A673 (cell line): ENCODE measurements around the gene FIS1. TPM values are rescaled to one million over a fixed set of nuclear protein-coding genes. Genes with fewer than 3 reads are reported as not detected.
"Not testable (repeated sequence)": the region's sequence is repeated elsewhere in the genome, so short reads cannot be mapped to it uniquely, and the experiment has no call there.

Source experiments
- BruUV-seq: library from RNA; stranded (reverse); fragments of 400-500 nt; replicated peaks from 2 replicates; lab custom pipeline; 2021; lab: Mats Ljungman, UMichigan
- CTCF ChIA-PET: fragments of 300-600 bp; sonication (Branson Sonifier 250); formaldehyde crosslinking; loops from one replicate; lab custom pipeline; 2022; ENCODE audit warnings: antibody characterized with exemption; lab: Charles Lee
- POLR2A ChIA-PET: fragments of 300-600 bp; sonication (Branson Sonifier 250); formaldehyde crosslinking; loops from one replicate; lab custom pipeline; 2022; ENCODE audit warnings: antibody characterized with exemption; ENCODE audit not compliant: low non-redundant PET; lab: Charles Lee
- DNase-seq: peaks from one replicate; pipeline ENCODE4 v3.0.0-alpha.2; 2015; ENCODE audit warnings: low spot score
- H3K27ac ChIP-seq: fragments of 200-600 bp; sonication (generic); 2 replicates; pipeline ENCODE4 v1.5.1; 2016; ENCODE audit warnings: mixed run types, low read depth, mild to moderate bottlenecking, mixed read lengths, antibody characterized with exemption, low read length; ENCODE audit not compliant: poor library complexity, severe bottlenecking
- H3K27me3 ChIP-seq: fragments of 200-600 bp; sonication (generic); replicated peaks from 2 replicates; pipeline ENCODE4 v1.6.1; 2017; ENCODE audit warnings: mixed run types, low read depth, mild to moderate bottlenecking, mixed read lengths, antibody characterized with exemption, low read length; ENCODE audit not compliant: insufficient read depth, poor library complexity
- H3K36me3 ChIP-seq: fragments of 200-600 bp; sonication (generic); 2 replicates; pipeline ENCODE4 v1.6.1; 2016; ENCODE audit warnings: mixed run types, mild to moderate bottlenecking, mixed read lengths, antibody characterized with exemption, low read length; ENCODE audit not compliant: insufficient read depth, poor library complexity, severe bottlenecking
- H3K4me1 ChIP-seq: fragments of 200-600 bp; sonication (generic); 2 replicates; pipeline ENCODE4 v1.6.1; 2017; ENCODE audit warnings: mixed run types, mild to moderate bottlenecking, mixed read lengths, antibody characterized with exemption, low read length; ENCODE audit not compliant: insufficient read depth, poor library complexity, severe bottlenecking
- H3K4me3 ChIP-seq: fragments of 200-600 bp; sonication (generic); 2 replicates; pipeline ENCODE4 v1.5.1; 2016; ENCODE audit warnings: low read depth, mixed run types, mild to moderate bottlenecking, mixed read lengths, low read length; ENCODE audit not compliant: poor library complexity, severe bottlenecking
- H3K9me3 ChIP-seq: fragments of 200-600 bp; sonication (generic); 2 replicates; pipeline ENCODE4 v1.6.1; 2016; ENCODE audit warnings: mixed run types, low read depth, mild to moderate bottlenecking, mixed read lengths, antibody characterized with exemption, low read length; ENCODE audit not compliant: poor library complexity, severe bottlenecking
- EZH2 ChIP-seq: fragments of 200-600 bp; sonication (generic); IDR thresholded peaks from 2 replicates; pipeline ENCODE4 v1.6.1; 2017; ENCODE audit warnings: borderline replicate concordance, low read depth, mild to moderate bottlenecking, mixed read lengths, antibody characterized with exemption, low read length; ENCODE audit not compliant: poor library complexity, severe bottlenecking
- intact Hi-C: fragments of 100-400 bp; cut with micrococcal nuclease; formaldehyde crosslinking; loops from one replicate; pipeline ENCODE4 v1.10.0; 2022; ENCODE audit not compliant: unreplicated experiment
- total RNA-seq: library from RNA; stranded (reverse); gene quantifications from 2 replicates; pipeline ENCODE4 v1.2.3, GENCODE V29; 2021
- TF ChIP-seq, protein P1 (sequence below): fragments of 300-800, 200-600 bp; sonication (generic); conservative IDR thresholded peaks from 2 replicates; pipeline ENCODE4 v1.5.1; 2017; ENCODE audit warnings: low read depth, mild to moderate bottlenecking, antibody characterized with exemption, low read length, moderate library complexity, mixed read lengths

Gene FIS1
- total RNA-seq, 1 experiment from 2014 or later, result 79.6 TPM

DNA sequence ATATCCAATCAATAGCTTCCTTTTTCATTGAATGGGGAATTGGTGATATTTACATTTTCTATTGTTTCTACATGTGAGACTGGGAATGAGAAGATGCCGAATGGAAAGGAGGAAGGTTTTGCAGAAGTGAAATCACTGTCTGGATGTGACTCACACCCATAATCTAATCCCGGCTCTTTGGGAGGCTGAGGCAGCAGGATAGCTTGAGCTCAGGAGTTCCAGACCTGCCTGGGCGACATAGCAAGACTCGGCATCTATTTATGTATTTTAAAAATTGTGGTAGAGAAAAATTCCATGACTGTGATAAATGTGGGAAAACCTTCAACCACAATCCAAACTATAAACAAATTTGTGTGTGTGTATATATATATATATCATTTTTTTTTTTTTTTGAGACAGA, 10.9 kb upstream of the FIS1 start:
- Histone ChIP-seq H3K27ac (no peak overlapping the region), H3K4me3 (no peak overlapping the region), H3K27me3 (no peaks in the 10 kb centered on the region), H3K36me3 (no peaks in the 10 kb centered on the region), H3K9me3 (no peaks in the 10 kb centered on the region), H3K4me1 (no peaks in the 10 kb centered on the region)
- CTCF ChIA-PET, result interaction anchor here (1.7 kb wide), 1 partner anchor 27 kb away, joined by 7 read pairs; no protein-coding TSS in a partner anchor
- no TSS peak for BruUV-seq
- POLR2A ChIA-PET, result no interaction called here
- intact Hi-C loops, result no loop called here
- DNase-seq, result no peak
- TF ChIP-seq, protein P1, sequence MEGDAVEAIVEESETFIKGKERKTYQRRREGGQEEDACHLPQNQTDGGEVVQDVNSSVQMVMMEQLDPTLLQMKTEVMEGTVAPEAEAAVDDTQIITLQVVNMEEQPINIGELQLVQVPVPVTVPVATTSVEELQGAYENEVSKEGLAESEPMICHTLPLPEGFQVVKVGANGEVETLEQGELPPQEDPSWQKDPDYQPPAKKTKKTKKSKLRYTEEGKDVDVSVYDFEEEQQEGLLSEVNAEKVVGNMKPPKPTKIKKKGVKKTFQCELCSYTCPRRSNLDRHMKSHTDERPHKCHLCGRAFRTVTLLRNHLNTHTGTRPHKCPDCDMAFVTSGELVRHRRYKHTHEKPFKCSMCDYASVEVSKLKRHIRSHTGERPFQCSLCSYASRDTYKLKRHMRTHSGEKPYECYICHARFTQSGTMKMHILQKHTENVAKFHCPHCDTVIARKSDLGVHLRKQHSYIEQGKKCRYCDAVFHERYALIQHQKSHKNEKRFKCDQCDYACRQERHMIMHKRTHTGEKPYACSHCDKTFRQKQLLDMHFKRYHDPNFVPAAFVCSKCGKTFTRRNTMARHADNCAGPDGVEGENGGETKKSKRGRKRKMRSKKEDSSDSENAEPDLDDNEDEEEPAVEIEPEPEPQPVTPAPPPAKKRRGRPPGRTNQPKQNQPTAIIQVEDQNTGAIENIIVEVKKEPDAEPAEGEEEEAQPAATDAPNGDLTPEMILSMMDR, result no peak
- no peak for TF ChIP-seq EZH2

DNA sequence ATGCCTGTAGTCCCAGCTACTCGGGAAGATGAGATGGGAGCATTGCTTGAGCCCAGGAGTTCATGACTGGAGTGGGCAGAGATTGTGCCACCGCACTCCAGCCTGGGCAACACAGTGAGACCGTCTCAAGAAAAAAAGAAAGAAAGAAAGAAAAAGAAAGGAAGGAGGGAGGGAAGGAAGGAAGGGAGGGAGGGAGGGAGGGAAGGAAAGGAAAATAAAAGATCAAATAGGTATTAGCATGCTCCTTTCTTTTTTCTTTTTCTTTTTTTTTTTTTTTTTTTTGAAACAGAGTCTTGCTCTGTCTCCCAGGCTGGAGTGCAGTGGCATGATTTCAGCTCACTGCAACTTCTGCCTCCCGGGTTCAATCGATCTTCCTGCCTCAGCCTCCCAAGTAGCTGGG, 8.3 kb upstream of the FIS1 start:
- POLR2A ChIA-PET, result interaction anchor here (0.6 kb wide), 1 partner anchor 10 kb away, joined by 4 read pairs; no protein-coding TSS in a partner anchor
- intact Hi-C loops, result not testable (repeated sequence)

DNA sequence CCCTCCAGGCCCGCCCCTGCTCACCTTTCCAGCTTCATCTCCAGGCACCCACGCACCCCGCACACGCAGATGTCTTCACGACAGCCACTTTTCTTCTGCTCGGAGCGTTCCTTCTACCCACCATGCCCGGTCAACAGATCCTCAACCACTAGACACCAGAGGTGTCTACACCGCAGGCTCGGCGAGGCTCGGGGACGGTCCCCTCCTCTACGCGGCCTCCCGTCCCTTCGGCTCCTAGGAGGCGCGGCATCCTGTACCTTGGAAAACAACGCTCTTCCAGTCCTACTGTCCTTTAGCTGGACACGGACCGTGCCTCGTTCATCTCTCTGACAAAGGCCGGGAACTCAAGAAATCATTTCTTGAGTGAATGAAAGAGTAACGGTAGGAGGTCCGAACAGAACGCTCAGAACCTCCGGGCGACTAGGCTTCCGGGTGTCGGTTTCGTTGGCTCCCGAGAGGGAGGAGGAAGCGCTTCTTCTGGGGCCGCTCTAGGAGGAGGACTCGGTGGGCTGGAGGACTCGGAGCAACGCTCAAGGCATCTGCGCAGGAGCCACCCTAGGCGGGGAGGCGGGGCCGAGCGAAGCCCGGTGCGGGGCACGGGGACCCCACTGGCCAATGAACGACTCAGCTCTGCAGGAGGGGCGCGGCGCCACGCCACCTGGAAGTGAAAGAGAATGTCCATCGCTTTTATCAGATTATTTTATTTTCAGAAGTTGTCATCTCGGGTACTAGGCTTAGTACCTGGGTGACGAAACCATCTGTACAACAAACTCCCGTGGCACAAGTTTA, 7.2 kb upstream of the FIS1 start:
- intact Hi-C loops, result no loop called here
- Histone ChIP-seq H3K27ac (peak overlapping the region; percentile 56), H3K36me3 (peaks cover 3% of the 10 kb centered on the region), H3K4me1 (no peaks in the 10 kb centered on the region), H3K9me3 (no peaks in the 10 kb centered on the region), H3K27me3 (no peaks in the 10 kb centered on the region), H3K4me3 (peak overlapping the region; percentile 70)
- TF ChIP-seq EZH2, result no peak
- TF ChIP-seq, protein P1, result no peak
- CTCF ChIA-PET, result interaction anchor here (0.6 to 0.9 kb wide), 2 partner anchors 8 to 60 kb away, joined by 3 to 6 read pairs; no protein-coding TSS in a partner anchor
- no TSS peak for BruUV-seq
- POLR2A ChIA-PET, result no interaction called here
- DNase-seq, result peak; percentile 99

More for the DNA sequence above, 8.3 kb upstream of the FIS1 start:
- H3K36me3 ChIP-seq, DNase-seq, BruUV-seq, H3K27ac ChIP-seq, H3K9me3 ChIP-seq, H3K4me1 ChIP-seq, H3K27me3 ChIP-seq, CTCF ChIA-PET: not testable (repeated sequence)
- H3K4me3 ChIP-seq, result peak overlapping the region; percentile 70
